Esophagus squamous epithelium (tissue), 5 donors: ENCODE results near the gene UBE2E1. TPM values are rescaled to one million over a fixed set of nuclear protein-coding genes. Genes with fewer than 3 reads are reported as not detected.

Experiments used
- DNase-seq: peaks from one replicate; lab custom pipeline; 2025; lab: John Stamatoyannopoulos, UW
- H3K27ac ChIP-seq, 4 donors: fragments of 200-600 bp; sonication (generic); one replicate each; pipeline ENCODE4 v1.5.1; 2016 to 2019; ENCODE audit warnings: mild to moderate bottlenecking in 1 of 4
- H3K27me3 ChIP-seq, 4 donors: fragments of 200-600 bp; sonication (generic); 1 replicate in 3 of 4; 2 replicates in 1 of 4; pipeline versions ENCODE4 v1.5.1 to v1.6.0; 2017 to 2021; ENCODE audit warnings: antibody characterized with exemption in 1 of 4
- H3K36me3 ChIP-seq, 3 donors: fragments of 200-600 bp; sonication (generic); one replicate each; pipeline ENCODE4 v1.5.1; 2016 to 2019
- H3K4me1 ChIP-seq, 3 donors: fragments of 200-600 bp; sonication (generic); one replicate each; pipeline ENCODE4 v1.5.1; 2017 to 2019
- H3K4me3 ChIP-seq, 4 donors: fragments of 200-600 bp; sonication (generic); 1 replicate in 3 of 4; 2 replicates in 1 of 4; pipeline ENCODE4 v1.5.1; 2016 to 2019; ENCODE audit warnings: mild to moderate bottlenecking in 2 of 4, moderate library complexity in 1 of 4
- H3K9me3 ChIP-seq, 3 donors: fragments of 200-600 bp; sonication (generic); one replicate each; pipeline ENCODE4 v1.5.1; 2016 to 2019
- CTCF ChIP-seq, 6 experiments: fragments of 450-650 bp in 4 of 6; fragments of 200-600 bp in 2 of 6; sonication (generic) in 2 of 6; IDR thresholded peaks; one replicate each; pipeline ENCODE4 v1.5.1; 2016 to 2019; ENCODE audit warnings: antibody characterized with exemption in 6 of 6, mild to moderate bottlenecking in 4 of 6, moderate library complexity in 4 of 6
- POLR2A ChIP-seq, 4 donors: fragments of 450-650 bp; IDR thresholded peaks; one replicate each; pipeline ENCODE4 v1.6.1; 2017; ENCODE audit warnings: antibody characterized with exemption in 4 of 4, mild to moderate bottlenecking in 4 of 4, moderate library complexity in 3 of 4
- WGBS, 2 donors: methylation state at CpG; one replicate each; pipeline ENCODE4 v1.1.5; 2018; 5-methylcytosine and 5-hydroxymethylcytosine counted together
- intact Hi-C: fragments of 100-400 bp; cut with DNase I; formaldehyde crosslinking; loops from one replicate; pipeline ENCODE4 v1.15.0; 2022
- total RNA-seq, 4 donors: library from RNA; depleted of rRNA; stranded (reverse); fragments of >200 nt; gene quantifications; one replicate each; pipeline ENCODE4 v1.1.0, GENCODE V29; 2016
- donor health status: DM: yes; HTN: yes; CAD: no.

The UBE2E1 gene
- total RNA-seq, 4 donors from 2014 or later: 83.9 to 115 (median 104) TPM

GRCh38 chr3:23889950-23890349 lies 84.2 kb downstream of the UBE2E1 start:
- Histone ChIP-seq H3K9me3 (no peaks in the 10 kb centered on the region), H3K4me3 (no peak overlapping the region), H3K27me3 (no peaks in the 10 kb centered on the region), H3K27ac (no peak overlapping the region), H3K36me3 (peaks cover 0 to 55% (median 0%) of the 10 kb centered on the region in 3 donors), H3K4me1 (peaks cover 0 to 13% (median 0%) of the 10 kb centered on the region in 3 donors)
- WGBS, 2 donors: 76 to 87% methylated on average over 5 of the region's 5 CpGs
- DNase-seq: no peak
- no peak for TF ChIP-seq CTCF (IDR thresholded peaks at IDR 0.05)
- TF ChIP-seq POLR2A (IDR thresholded peaks at IDR 0.05): no peak
- intact Hi-C loops: no loop called here

- no peaks in the 10 kb centered on the region for H3K9me3 ChIP-seq
- no peak overlapping the region for H3K27ac ChIP-seq
- DNase-seq: no peak
- intact Hi-C loops: no loop called here
- no peak overlapping the region for H3K4me3 ChIP-seq
- WGBS, 2 donors: 87 to 88% methylated on average over 8 of the region's 8 CpGs
- TF ChIP-seq CTCF (IDR thresholded peaks at IDR 0.05): no peak
- H3K36me3 ChIP-seq: peaks cover 0 to 90% (median 6%) of the 10 kb centered on the region in 3 donors
- no peaks in the 10 kb centered on the region for H3K27me3 ChIP-seq
- peaks cover 0 to 2% (median 0%) of the 10 kb centered on the region in 3 donors for H3K4me1 ChIP-seq
These were observed 88.7 kb downstream of the UBE2E1 start for GRCh38 chr3:23894254-23895061.

GRCh38 chr3:23895181-23895580 lies 89.4 kb downstream of the UBE2E1 start:
- Histone ChIP-seq H3K27me3 (no peaks in the 10 kb centered on the region), H3K36me3 (peaks cover 0 to 90% (median 6%) of the 10 kb centered on the region in 3 donors), H3K27ac (no peak overlapping the region), H3K4me1 (no peaks in the 10 kb centered on the region), H3K9me3 (no peaks in the 10 kb centered on the region), H3K4me3 (no peak overlapping the region)
- intact Hi-C loops: no loop called here
- 95 to 99% methylated on average over 4 of the region's 4 CpGs for WGBS, 2 donors
- no peak for DNase-seq
- no peak for TF ChIP-seq CTCF (IDR thresholded peaks at IDR 0.05)
- TF ChIP-seq POLR2A (IDR thresholded peaks at IDR 0.05): no peak

GRCh38 chr3:23900744-23901143 lies 95.0 kb downstream of the UBE2E1 start:
- no peaks in the 10 kb centered on the region for H3K9me3 ChIP-seq
- peaks cover 0 to 75% (median 6%) of the 10 kb centered on the region in 3 donors for H3K36me3 ChIP-seq
- H3K27me3 ChIP-seq: no peaks in the 10 kb centered on the region
- WGBS, 2 donors: 61 to 64% methylated on average over 6 of the region's 6 CpGs
- H3K4me1 ChIP-seq: no peaks in the 10 kb centered on the region
- TF ChIP-seq CTCF (IDR thresholded peaks at IDR 0.05): peak in 1 of 6 experiments; percentile 11
- TF ChIP-seq POLR2A (IDR thresholded peaks at IDR 0.05): no peak
- no peak overlapping the region for H3K27ac ChIP-seq
- DNase-seq: no peak
- H3K4me3 ChIP-seq: no peak overlapping the region
- intact Hi-C loops: no loop called here

GRCh38 chr3:23904545-23904944 lies 98.8 kb downstream of the UBE2E1 start:
- H3K36me3 ChIP-seq: peaks cover 0 to 68% (median 0%) of the 10 kb centered on the region in 3 donors
- TF ChIP-seq CTCF (IDR thresholded peaks at IDR 0.05) (no peak), POLR2A (IDR thresholded peaks at IDR 0.05) (no peak)

More at GRCh38 chr3:23904545-23904944, 98.8 kb downstream of the UBE2E1 start:
- DNase-seq: no peak
- no peak overlapping the region for H3K27ac ChIP-seq
- no peak overlapping the region for H3K4me3 ChIP-seq
- no peaks in the 10 kb centered on the region for H3K4me1 ChIP-seq
- H3K9me3 ChIP-seq: no peaks in the 10 kb centered on the region
- intact Hi-C loops: no loop called here
- no peaks in the 10 kb centered on the region for H3K27me3 ChIP-seq
